ACHN (cell line): ENCODE measurements around the gene KIAA1755.

Source experiments
- DNase-seq: peaks from one replicate; pipeline ENCODE4 v3.0.0-alpha.2; 2015
- in situ Hi-C: cut with HindIII; loops from 2 replicates; pipeline ENCODE4 v1.10.0; 2017; ENCODE audit warnings: low sequenced_read_pairs, low pct_ligation_motif_present, low pct_unique_long_range_greater_than_20kb

The KIAA1755 gene

DNA sequence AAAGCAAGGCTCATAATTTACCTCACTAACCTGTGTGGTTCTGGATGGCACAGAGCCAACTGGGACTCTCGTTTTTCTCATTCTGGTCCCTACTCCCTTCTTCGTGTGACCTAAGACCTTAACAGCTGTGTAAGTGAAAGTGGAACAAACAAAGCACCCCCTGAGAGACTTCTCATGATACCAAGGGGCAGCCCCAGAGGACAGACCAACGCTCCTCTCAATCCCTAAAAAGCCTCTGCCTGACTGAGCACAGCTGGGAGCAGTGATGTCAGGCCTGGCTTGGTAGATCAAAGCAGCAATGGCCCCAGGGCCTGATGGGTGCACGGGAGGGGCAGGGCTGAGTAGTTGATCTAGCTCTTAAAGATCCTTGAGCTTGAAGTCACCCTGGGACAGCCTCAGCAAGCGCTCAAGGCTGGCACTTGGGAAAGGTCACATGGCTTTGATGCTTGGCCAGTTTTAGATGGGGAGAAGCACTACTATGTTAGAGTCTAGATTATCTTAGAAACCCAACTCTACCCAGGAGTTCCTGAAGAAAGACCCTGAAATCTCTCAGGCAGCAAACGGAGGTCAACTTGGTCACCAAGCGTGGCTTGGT is 79.2 kb downstream of the KIAA1755 start:
- peak; percentile 38 for DNase-seq
- in situ Hi-C loops, result no loop called here

DNA sequence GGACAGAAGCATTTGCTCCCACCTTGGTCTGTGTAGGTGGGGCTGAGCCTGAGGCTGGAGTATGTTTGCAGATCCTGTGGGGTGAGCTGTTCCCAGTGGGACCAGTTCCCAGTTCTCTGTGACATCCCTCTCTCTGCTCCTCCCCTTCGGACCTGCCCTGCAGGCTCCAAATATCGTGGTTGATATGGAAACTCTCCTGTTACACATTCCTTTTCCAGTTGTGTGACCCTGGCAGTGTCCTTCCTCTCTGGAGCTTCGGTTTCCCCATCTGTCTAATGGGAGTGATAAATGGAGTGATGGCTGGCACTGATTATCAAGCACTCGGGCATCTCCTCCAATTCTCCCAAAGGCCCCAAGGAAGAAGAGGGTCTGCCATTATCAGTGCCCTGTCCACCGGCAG is 79.8 kb downstream of the KIAA1755 start:
- no peak for DNase-seq
- in situ Hi-C loops, result no loop called here

DNA sequence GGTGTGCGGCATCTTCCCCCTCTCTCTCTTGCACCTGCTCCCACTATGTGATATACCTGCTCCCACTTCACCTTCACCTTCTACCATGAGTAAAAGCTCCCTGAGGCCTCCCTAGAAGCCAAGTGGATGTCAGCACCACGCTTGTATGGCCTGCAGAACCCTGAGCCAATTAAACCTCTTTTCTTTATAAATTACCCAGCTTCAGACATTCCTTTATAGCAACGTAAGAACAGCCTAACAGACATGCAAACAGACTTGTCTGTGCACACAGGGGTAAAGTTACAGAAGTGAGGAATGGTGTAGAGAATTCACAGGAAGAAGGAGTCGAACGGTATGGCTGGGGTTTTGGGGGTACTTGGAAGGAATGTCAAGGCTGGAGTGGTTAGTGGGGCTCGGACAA is 80.7 kb downstream of the KIAA1755 start:
- in situ Hi-C loops, result no loop called here
- no peak for DNase-seq

DNA sequence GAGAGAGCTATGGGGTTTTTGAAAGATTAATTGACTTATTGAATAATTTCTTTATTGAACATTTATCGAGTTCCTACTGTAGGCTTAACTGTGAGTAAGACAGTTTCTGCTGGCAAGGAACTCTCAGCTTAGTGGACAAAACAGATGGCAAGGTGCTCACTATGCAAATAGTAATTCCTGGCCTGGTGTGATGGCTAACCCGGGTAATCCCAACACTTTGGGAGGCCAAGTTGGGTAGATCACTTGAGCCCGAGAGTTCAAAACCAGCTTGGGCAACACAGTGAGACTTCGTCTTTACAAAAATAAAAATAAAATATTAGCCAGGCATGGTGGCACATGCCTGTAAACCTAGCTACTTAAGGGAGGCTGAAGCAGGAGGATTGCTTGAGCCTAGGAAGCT is 82.0 kb downstream of the KIAA1755 start:
- in situ Hi-C loops, result no loop called here
- DNase-seq, result no peak

DNA sequence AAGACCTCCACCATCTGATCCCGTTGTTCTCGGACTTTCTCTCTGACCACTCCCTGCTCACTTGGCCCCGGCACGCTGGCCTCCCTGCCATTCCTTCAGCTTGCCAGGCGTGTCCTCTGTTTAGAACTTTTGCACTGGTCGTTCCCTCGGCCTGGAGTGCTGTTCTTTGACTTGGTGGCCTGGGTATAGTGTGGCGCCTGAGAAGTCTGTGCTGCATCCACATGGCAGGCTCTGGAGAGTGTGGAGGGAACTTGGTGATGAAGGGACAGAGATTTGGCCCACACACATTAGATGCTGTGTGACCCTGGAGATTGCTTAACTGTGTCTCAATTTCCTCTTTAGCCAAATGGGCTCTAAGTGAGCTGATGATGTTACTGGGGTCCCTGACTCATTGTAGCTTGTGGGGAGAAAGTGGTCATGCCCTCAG is 82.5 kb downstream of the KIAA1755 start:
- in situ Hi-C loops, result no loop called here
- DNase-seq, result no peak

DNA sequence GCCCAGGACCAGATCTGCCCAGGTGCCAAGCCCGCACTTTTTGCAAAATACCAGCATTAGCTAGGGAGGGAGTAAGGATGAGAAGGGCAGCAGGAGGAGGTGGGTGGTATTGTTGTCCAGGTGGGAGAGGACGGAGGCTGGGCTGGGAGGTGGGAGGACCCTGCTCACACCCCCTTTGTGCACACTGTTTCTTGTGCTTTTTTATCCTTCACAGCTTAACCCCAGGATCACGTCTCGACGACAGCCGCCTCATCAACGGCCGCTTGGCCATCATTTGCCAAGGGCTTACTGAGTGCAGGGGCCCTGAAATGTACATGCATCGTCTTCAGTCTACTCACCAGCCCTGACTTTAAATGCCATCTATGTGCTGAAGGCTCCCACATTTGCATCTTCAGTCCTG is 83.3 kb downstream of the KIAA1755 start:
- in situ Hi-C loops, result no loop called here
- no peak for DNase-seq

DNA sequence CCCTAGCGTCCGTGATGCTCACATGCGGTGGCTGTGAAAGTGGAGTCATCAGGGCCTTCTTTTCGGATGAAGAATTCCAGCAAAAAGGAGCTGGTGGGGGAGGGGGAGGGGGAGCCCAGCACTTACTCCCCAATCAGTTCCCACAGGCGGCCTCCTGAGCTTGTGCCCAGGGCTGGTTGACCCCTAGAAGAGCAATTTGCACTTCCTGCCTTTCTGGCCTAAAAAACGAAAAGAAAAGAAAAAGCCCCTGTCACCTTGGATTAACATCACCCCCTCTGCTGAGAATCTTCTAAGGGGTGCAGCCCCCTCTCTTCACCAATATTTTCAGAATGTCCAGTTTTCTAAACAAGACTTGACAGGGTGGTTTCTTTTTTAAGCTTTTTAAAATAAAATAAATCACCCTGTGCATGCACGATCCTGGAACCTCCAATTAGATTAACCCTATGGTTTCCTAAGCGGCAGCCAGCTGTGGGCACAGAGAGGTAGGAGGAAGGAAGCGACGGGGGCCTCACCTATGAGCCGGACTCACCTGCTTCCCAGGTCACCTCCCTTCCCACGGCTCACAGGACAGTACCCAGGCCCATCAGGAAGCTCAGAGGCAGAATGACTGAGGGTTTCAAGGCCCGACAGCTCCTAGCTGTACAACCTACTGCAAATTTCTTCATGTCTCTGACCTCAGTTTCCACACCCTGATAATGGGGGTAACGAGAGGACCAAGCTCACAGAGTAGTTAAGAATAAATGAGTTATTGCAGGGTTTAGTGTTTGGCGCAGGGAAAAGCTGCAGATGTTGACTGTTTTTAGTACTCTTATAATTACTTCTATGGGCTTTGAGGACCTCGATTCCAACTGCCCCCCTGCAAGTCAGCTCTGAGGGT is 85.0 kb downstream of the KIAA1755 start:
- no peak for DNase-seq
- in situ Hi-C loops, result no loop called here

DNA sequence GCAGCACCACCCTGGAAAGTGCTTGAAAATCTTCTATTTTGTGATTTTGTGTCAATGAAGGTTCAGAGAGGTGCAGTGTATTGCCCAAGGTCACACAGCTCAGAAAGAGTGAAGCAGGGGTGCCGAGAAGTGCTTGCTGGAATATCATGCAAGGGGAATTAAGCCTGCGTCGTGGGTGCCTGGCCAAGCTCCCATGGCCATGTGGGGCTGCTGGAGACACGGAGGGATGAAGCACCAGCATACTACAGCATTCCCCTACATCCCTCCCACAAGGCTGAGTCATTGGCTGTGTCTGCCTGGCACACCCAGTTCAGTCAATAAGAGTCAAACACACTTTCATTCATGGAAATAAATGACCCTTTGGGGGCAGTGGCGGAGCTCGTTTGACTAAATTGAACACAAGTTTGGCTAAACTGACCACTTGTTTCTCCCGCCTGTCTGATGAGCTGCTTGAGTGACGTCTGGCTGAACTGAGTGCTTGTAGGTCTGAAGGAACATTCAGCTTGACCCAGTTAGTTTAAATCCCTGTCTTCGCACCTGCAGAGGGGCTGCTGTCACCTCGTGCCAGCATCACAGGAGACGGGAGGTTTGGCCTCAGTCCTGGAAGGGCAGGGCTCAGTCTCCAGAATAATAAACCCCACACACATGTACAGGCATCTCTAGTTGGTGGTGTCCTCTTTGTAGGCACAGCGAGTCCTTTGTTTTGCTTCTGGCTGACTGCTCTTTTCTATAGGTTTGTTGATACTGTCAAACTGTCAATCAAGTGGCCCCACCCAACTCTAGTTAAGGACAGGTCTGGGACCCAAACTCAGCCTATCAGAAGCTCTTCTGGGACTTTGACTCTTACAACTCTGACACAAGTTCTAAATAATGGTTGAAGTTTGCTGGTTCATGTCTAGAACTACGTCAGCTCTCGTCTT is 87.0 kb downstream of the KIAA1755 start:
- in situ Hi-C loops, result no loop called here
- DNase-seq, result peak; percentile 80

DNA sequence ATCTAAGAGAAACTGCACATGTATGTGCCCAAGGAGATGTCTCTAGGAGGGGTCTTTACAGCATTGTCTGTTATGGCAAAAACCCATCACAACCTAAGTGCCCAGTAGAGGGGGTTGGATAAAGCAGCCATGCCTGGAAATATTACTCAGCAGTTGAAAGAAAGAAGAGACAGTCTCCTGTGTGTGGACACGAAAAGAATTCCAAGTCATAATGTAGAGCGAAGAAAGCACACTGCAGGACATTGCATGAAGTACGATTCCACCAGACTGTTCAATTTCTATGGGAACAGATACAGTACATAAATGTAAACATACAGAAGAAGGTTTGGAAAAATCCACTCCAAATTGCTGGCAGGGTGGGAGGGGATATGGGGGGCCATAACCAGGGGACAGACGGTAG is 88.1 kb downstream of the KIAA1755 start:
- in situ Hi-C loops, result no loop called here
- peak; percentile 63 for DNase-seq

DNA sequence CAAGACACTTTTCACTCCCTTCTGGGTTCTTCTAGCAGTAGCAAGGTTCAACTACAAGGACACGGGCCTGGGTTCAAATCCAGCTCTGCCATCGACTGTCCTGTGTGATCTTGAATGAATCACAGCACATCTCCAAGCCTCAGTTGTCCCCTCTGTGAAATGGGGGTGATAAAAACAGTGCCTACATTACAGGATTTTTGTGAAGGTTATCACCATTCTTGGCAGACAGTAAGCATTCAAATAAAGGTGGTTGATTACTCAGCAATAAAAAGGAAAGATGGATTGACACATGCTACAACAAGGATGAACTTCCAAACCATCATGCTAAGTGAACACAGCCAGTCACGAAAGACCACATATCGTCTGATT is 88.9 kb downstream of the KIAA1755 start:
- in situ Hi-C loops, result no loop called here
- DNase-seq, result no peak

DNA sequence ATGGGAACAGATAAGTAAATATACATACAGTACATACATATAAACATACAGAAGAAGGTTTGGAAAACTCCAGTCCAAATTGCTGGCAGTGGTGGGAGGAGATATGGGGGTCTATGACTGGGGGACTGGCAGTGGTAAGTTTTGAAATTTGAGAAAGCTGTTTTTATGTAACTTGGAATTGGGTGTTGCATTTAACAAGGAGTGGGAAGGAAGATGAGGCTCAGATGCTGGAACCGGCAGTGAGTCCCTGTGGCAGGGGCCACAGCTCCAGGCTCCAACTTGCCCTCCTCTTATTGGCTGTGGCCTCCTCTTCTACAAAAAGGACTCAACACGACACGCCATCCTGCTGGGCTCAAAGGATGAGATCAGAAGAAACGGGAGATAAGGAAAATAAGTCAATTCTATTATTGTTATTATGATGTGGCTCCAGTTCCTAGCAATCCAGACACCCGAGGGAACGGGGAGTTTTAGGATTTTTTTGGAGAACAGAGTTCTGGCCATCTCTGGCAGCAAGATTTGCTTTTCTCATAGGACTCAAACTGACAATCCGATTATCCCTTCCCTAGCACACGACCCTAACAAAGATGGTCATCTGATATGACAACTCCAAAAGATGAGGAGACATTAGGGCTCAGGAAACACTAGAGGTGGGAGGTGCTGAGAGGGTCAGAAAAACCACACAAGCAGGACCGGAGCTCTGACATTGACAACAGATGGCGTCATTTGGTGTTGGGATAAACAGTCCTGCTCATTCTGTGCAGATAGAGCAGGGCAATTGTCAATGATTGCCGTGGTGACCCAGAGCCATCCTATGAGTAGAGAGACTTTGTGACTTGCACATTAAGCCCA is 89.5 kb downstream of the KIAA1755 start:
- DNase-seq, result no peak
- in situ Hi-C loops, result no loop called here

DNA sequence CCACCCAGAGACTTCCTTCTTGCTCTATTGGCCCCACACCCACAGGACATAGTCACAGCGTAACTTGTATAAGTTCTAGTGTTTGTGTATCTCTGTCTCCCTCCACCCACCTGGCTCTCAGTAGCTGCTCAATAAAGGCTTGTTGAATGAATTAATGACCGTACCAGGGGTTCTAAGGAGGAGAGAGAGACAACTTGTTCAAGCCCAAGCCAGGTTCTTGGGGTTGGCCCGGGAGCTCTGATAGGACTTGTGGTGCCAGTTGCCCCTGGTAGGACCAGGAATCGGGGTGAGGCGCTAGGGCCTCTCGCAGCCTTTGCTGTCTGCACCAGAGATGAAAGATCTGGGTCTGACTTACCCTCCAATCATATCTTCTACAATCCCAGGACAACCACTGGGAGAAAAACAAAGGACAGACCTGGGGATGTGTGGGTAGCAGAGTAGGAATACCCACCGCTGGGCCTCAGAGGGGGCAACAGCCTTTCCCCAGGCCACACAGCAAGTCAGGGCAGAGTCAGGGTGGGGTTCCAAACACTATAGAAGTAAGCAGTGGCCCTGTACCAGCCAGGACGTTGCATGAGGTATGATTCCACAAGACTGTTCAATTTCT is 90.2 kb downstream of the KIAA1755 start:
- DNase-seq, result no peak
- in situ Hi-C loops, result no loop called here

DNA sequence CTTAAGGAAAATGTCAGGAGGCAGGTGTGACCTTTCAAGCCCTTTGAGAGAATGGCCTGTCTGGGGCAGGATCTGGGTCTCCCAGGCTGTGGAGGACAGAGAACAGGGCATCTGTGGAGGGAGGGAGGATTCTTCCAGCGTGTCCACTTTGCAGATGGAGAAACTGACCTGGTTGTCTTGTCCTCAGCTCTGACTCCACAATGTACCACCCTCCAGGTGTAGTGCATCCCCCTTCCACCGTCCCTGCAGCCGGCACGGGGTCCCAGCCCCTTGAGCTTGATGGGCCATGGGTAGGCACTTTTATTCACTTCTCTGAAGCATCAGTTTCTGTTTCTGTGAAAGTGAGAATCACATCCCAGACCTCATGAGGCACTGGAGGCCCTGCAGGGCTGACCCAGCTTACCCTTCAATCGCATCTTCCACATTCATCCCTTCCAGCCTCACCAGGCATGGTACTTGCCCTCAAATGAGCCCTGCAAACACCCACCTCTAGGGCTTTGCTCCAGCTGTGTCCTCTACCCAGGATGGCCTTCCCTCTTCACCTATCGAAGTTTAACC is 90.8 kb downstream of the KIAA1755 start:
- DNase-seq, result no peak
- in situ Hi-C loops, result no loop called here

DNA sequence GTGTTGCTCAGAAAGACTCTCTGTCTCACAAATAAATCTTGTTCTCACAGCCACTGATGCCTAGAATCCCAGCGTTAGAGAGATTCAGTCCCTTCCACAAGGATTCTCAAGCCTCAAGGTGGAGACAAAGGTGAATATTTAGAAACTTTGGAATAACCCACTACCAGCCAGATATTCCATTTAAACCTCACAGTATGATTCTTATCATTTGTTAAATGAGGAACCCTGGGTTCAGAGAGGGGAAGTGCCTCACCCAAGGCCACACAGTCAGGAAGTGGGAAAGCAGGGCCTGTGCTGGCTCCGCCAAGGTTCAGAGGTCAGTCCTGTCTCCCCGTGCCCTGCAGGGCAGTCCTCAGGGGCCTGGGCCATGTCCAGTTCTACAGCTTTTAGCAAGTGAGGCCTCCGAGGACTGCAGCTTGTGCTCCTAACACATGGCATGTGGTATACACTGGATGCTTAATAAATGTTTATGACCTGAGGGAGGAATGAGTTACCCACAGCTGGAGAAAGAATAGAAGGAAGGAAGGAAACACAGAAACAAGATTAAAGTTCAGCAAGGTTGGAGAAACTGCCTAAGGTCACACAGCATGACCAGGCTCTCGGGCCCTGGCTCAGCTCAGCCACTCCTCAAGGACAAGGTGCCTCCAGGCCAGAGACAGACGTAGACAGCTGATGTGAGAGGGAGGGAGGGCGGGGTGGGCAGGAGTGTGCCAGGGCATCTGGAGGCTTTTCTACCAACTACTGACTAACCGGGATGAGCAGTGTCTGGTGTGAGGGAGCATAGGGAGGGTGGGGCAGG is 91.5 kb downstream of the KIAA1755 start:
- DNase-seq, result no peak

DNA sequence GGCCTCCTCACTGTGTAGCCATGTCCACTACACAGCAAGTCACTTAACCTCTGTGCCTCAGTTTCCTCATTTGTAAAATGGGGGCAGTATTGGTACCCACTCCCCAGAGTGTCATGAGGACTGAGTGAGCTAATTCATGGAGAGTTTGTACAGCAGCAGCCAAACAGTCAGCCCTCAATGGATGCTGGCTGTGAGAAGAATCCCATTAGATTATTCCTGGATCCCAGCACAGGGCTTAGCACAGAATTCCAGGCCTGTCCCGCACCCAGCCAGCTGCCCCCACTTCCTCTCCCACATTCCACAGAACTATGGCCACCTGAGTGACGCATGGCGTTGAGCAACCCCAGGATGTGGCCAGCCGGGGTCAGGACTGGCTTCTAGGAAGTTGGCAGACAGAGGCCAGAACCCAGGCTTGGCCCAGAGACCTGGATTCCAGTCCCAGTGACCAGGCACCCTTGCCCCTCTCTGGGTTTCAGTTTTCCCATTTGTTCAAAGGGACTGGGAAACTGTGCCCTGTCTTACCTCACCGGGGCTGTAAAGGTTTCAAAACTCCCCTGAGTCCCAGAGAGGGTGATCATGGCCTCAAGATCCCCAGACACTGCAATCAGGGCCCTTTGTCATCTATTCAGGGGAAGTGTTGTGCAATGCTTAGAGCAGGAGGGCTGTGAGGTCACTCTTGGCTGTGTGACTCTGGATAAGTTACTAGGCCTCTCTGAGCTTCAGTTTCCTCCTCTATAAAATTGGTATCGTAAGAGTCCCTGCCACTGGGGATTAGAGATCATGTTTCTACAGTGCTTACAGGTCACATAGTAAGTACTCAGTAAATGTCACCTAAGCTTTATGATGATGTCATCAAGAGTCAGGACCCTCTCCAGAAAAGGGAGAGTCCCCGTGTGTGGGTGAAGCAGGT is 92.4 kb downstream of the KIAA1755 start:
- in situ Hi-C loops, result no loop called here
- peak; percentile 92 for DNase-seq

More for the DNA sequence above, 91.5 kb downstream of the KIAA1755 start:
- in situ Hi-C loops, result no loop called here

DNA sequence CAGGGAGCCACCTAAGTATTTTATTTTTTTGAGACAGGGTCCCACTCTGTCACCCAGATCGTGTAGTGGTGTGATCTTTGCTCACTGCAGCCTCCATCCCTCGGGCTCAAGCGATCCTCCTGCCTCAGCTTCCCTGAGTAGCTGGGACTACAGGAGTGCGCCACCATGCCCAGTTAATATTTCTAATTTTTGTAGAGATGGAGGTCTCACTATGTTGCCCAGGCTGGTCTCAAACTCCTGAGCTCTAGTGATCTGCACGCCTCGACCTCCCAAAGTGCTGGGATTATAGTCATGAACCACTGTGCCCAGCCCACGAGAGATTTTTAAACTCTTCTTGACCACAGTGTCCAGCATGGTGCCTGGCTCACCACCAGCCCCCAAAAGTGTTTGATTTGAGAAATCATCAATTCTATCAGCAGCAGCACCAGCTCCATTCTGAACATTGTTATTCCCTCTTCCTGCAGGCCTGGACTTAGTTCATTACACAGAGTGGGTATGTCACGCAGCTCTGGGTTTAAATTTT is 93.1 kb downstream of the KIAA1755 start:
- in situ Hi-C loops, result no loop called here
- DNase-seq, result no peak
